ENCODE measurements around the gene COPB1.

DNA sequence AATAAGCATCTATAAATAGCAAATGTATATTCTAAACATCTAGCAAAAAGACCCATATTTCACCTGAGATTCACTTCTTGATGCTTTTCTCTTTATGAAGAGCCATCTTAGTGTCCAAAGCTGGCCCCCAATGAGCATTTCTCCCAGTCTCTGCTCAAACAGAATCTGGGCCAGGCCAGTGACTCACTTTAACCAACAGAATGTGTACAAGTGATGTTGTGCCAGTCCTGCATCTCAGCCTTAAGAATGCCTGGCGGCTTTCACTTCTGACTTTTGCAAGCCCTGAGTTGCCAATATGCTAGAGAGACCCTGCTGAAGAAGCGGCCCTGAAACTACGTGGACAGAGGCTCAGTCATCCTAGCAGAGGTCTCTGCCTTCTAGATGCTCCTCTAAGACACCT lies 6.9 kb upstream of the COPB1 start:
- no peak for TF ChIP-seq KDM4B (CRISPR knock-in tag; IDR thresholded peaks at IDR 0.05)
- TF ChIP-seq NFATC3 (CRISPR knock-in tag; IDR thresholded peaks at IDR 0.05), result no peak
- no peak for TF ChIP-seq NR3C1 (CRISPR knock-in tag; IDR thresholded peaks at IDR 0.05)
- no peak for TF ChIP-seq GATAD1 (CRISPR knock-in tag; IDR thresholded peaks at IDR 0.05)
- no peak for TF ChIP-seq IRF1 (CRISPR knock-in tag; IDR thresholded peaks at IDR 0.05; ENCODE audit: low read depth)
- no peak for TF ChIP-seq DDIT3 (CRISPR knock-in tag; IDR thresholded peaks at IDR 0.05)
